K562 (cell line): ENCODE results near the gene ADAMTSL3.

Source experiments
- ARNT ChIP-seq, 2 experiments: fragments of 450-650 bp; IDR thresholded peaks; 2 replicates each; pipeline ENCODE4 v1.6.1; 2016; ENCODE audit warnings: mild to moderate bottlenecking in 1 of 2
- EZH2 ChIP-seq: IDR thresholded peaks from 2 replicates; pipeline ENCODE4 v1.6.1; 2012; ENCODE audit warnings: low read depth, mild to moderate bottlenecking, inconsistent platforms, low read length, borderline replicate concordance
- FOXM1 ChIP-seq, 2 experiments: fragments of 450-650 bp in 1 of 2; sonication (generic) in 1 of 2; formaldehyde crosslinking in 1 of 2; IDR thresholded peaks; 2 replicates each; pipeline versions ENCODE4 v1.6.1 to v1.9.0; 2017 to 2022; ENCODE audit warnings: low read depth in 2 of 2, mild to moderate bottlenecking in 2 of 2, missing genetic modification reagents in 1 of 2, moderate library complexity in 1 of 2
- JUND ChIP-seq, 2 experiments: IDR thresholded peaks; 2 replicates in 1 of 2; 3 replicates in 1 of 2; pipeline ENCODE4 v1.6.1; 2011; ENCODE audit warnings: borderline replicate concordance in 2 of 2, low read depth in 2 of 2, low read length in 2 of 2, improper control_type of control experiment in 1 of 2, missing biosample characterization in 1 of 2, missing genetic modification characterization in 1 of 2, missing genetic modification reagents in 1 of 2
- MYNN ChIP-seq, 2 experiments: sonication (generic); formaldehyde crosslinking in 1 of 2; IDR thresholded peaks; 2 replicates each; pipeline versions ENCODE4 v1.5.0 to v1.6.1; 2016 to 2020; ENCODE audit warnings: antibody characterized with exemption in 1 of 2, missing genetic modification reagents in 1 of 2
- NBN ChIP-seq: fragments of 450-650 bp; IDR thresholded peaks from 2 replicates; pipeline ENCODE4 v1.6.1; 2016; ENCODE audit warnings: low read depth, mild to moderate bottlenecking
- POLR2AphosphoS5 ChIP-seq: IDR thresholded peaks from 2 replicates; pipeline ENCODE4 v1.6.1; 2011; ENCODE audit warnings: mild to moderate bottlenecking, low read depth, low read length, moderate library complexity; ENCODE audit not compliant: control insufficient read depth, insufficient read depth
- REST ChIP-seq, 2 experiments: fragments of 450-650 bp; formaldehyde crosslinking in 1 of 2; IDR thresholded peaks; 2 replicates each; pipeline versions ENCODE4 v1.4.0 to v1.6.1; 2014 to 2020; ENCODE audit warnings: mild to moderate bottlenecking in 2 of 2, borderline replicate concordance in 1 of 2, low read depth in 1 of 2
- SLC30A9 ChIP-seq: fragments of 250-450 bp; sonication (Bioruptor Pico); IDR thresholded peaks from 2 replicates; pipeline ENCODE4 v1.8.0; 2022; ENCODE audit warnings: mild to moderate bottlenecking, moderate library complexity
- SMAD4 ChIP-seq: fragments of 250-450 bp; sonication (Bioruptor Pico); conservative IDR thresholded peaks from 2 replicates; pipeline ENCODE4 v1.8.0; 2021; ENCODE audit warnings: inconsistent platforms, mild to moderate bottlenecking, moderate library complexity
- TSHZ1 ChIP-seq: fragments of 250-450 bp; sonication (Bioruptor Pico); IDR thresholded peaks from 2 replicates; pipeline ENCODE4 v1.4.0; 2020; ENCODE audit warnings: mild to moderate bottlenecking, moderate library complexity
- ZNF3 ChIP-seq: fragments of 250-450 bp; sonication (Bioruptor Pico); IDR thresholded peaks from 2 replicates; pipeline ENCODE4 v1.5.0; 2021; ENCODE audit warnings: mild to moderate bottlenecking, moderate library complexity
- ZNF780A ChIP-seq: fragments of 250-450 bp; sonication (Bioruptor Pico); IDR thresholded peaks from 2 replicates; pipeline ENCODE4 v1.5.0; 2021; ENCODE audit warnings: mild to moderate bottlenecking

- no peak for TF ChIP-seq ARNT (IDR thresholded peaks at IDR 0.05)
- no peak for TF ChIP-seq ZNF3 (CRISPR knock-in tag)
- TF ChIP-seq NBN, result no peak
- no peak for TF ChIP-seq REST (IDR thresholded peaks at IDR 0.05; ENCODE audit: borderline replicate concordance)
- TF ChIP-seq REST (CRISPR knock-in tag; IDR thresholded peaks at IDR 0.05; ENCODE audit: low read depth), result no peak
- TF ChIP-seq MYNN (IDR thresholded peaks at IDR 0.05), result no peak
- TF ChIP-seq MYNN (CRISPR knock-in tag; IDR thresholded peaks at IDR 0.05), result no peak
- TF ChIP-seq SMAD4, result no peak
- TF ChIP-seq TSHZ1 (CRISPR knock-in tag), result no peak
- no peak for TF ChIP-seq SLC30A9
- no peak for TF ChIP-seq JUND (IDR thresholded peaks at IDR 0.05; ENCODE audit: borderline replicate concordance, low read depth, low read length)
- no peak for TF ChIP-seq JUND (tag; IDR thresholded peaks at IDR 0.05; ENCODE audit: borderline replicate concordance, low read depth, low read length)
- no peak for TF ChIP-seq FOXM1 (IDR thresholded peaks at IDR 0.05; ENCODE audit: low read depth)
- no peak for TF ChIP-seq FOXM1 (CRISPR knock-in tag; IDR thresholded peaks at IDR 0.05; ENCODE audit: low read depth)
- TF ChIP-seq POLR2AphosphoS5, result no peak
- no peak for TF ChIP-seq ZNF780A (CRISPR knock-in tag)
- no peak for TF ChIP-seq EZH2
Observed at GRCh38 chr15:83853232-83853631, 199.3 kb downstream of the ADAMTSL3 start.
